IMR-90 (cell line): ENCODE results near the gene OPN5. TPM values are rescaled to one million over a fixed set of nuclear protein-coding genes. Genes with fewer than 3 reads are reported as not detected.

Experiments
- ATAC-seq: fragments of 200-7000 bp; cut with Tn5 transposase; 2 replicates; pipeline ENCODE4 v1.9.1; 2020; ENCODE audit warnings: low read depth, mild to moderate bottlenecking, moderate library complexity
- BruUV-seq: library from RNA; stranded (reverse); fragments of 400-500 nt; replicated peaks from 2 replicates; lab custom pipeline; 2021; lab: Mats Ljungman, UMichigan
- CTCF ChIA-PET: fragments of 300-600 bp; formaldehyde crosslinking; extraction: SDS; loops from one replicate; lab custom pipeline; 2021; ENCODE audit warnings: antibody characterized with exemption; lab: Yijun Ruan, JAX
- POLR2A ChIA-PET: fragments of 300-600 bp; sonication (Branson Sonifier 250); formaldehyde crosslinking; loops from one replicate; lab custom pipeline; 2022; ENCODE audit warnings: antibody characterized with exemption; ENCODE audit not compliant: unreplicated experiment; lab: Charles Lee
- DNase-seq: peaks from one replicate; pipeline ENCODE4 v3.0.0; 2013
- H2AFZ ChIP-seq: replicated peaks from 2 replicates; pipeline ENCODE3; 2013; ENCODE audit warnings: low read length, mild to moderate bottlenecking; ENCODE audit not compliant: poor library complexity
- H2AK5ac ChIP-seq: 2 replicates; pipeline ENCODE4 v1.6.1; 2013; ENCODE audit warnings: low read depth, low read length, inconsistent platforms
- H2AK9ac ChIP-seq: replicated peaks from 2 replicates; pipeline ENCODE3; 2013; ENCODE audit warnings: mild to moderate bottlenecking, low read depth, low read length, moderate library complexity; ENCODE audit not compliant: poor library complexity
- H2BK120ac ChIP-seq: 2 replicates; pipeline ENCODE4 v1.6.1; 2013; ENCODE audit warnings: low read depth, low read length, inconsistent platforms
- H2BK15ac ChIP-seq: 3 replicates; pipeline ENCODE4 v1.6.1; 2013; ENCODE audit warnings: low read depth, low read length, inconsistent platforms
- H2BK20ac ChIP-seq: 2 replicates; pipeline ENCODE4 v1.6.1; 2013; ENCODE audit warnings: low read depth, mild to moderate bottlenecking, inconsistent platforms, low read length, moderate library complexity
- H2BK5ac ChIP-seq: 2 replicates; pipeline ENCODE4 v1.6.1; 2013; ENCODE audit warnings: mild to moderate bottlenecking, low read depth, low read length, inconsistent platforms; ENCODE audit not compliant: poor library complexity, severe bottlenecking
- H3K14ac ChIP-seq: replicated peaks from 2 replicates; pipeline ENCODE4 v1.6.1; 2013; ENCODE audit warnings: low read depth, low read length, inconsistent platforms
- H3K18ac ChIP-seq: 2 replicates; pipeline ENCODE4 v1.6.1; 2013; ENCODE audit warnings: low read depth, low read length, control low read depth
- H3K23ac ChIP-seq: 2 replicates; pipeline ENCODE4 v1.6.1; 2013; ENCODE audit warnings: low read depth, low read length, inconsistent platforms
- H3K27ac ChIP-seq: 2 replicates; pipeline ENCODE4 v1.5.1; 2013; ENCODE audit warnings: mild to moderate bottlenecking, control low read depth, low read length; ENCODE audit not compliant: insufficient read depth
- H3K27me3 ChIP-seq: 2 replicates; pipeline ENCODE4 v1.6.1; 2013; ENCODE audit warnings: low read length; ENCODE audit not compliant: control insufficient read depth, insufficient read depth
- H3K36me3 ChIP-seq: 2 replicates; pipeline ENCODE4 v1.6.1; 2013; ENCODE audit warnings: low read length, mixed read lengths; ENCODE audit not compliant: control insufficient read depth, insufficient read depth
- H3K4ac ChIP-seq: 2 replicates; pipeline ENCODE4 v1.6.1; 2013; ENCODE audit warnings: low read depth, low read length, inconsistent platforms
- H3K4me1 ChIP-seq: 2 replicates; pipeline ENCODE4 v1.6.1; 2013; ENCODE audit warnings: low read length, mixed read lengths; ENCODE audit not compliant: control insufficient read depth, insufficient read depth
- H3K4me2 ChIP-seq: 2 replicates; pipeline ENCODE4 v1.6.1; 2013; ENCODE audit warnings: low read depth, mild to moderate bottlenecking, control low read depth, low read length, moderate library complexity
- H3K4me3 ChIP-seq: 2 replicates; pipeline ENCODE4 v1.5.1; 2013; ENCODE audit warnings: low read depth, mild to moderate bottlenecking, control low read depth, low read length, moderate library complexity; ENCODE audit not compliant: insufficient read depth
- H3K56ac ChIP-seq: 2 replicates; pipeline ENCODE4 v1.6.1; 2013; ENCODE audit warnings: low read length, inconsistent platforms; ENCODE audit not compliant: insufficient read depth; ENCODE audit errors: extremely low read depth
- H3K79me1 ChIP-seq, 2 experiments: 2 replicates each; pipeline ENCODE4 v1.6.1; 2013; ENCODE audit warnings: low read length in 2 of 2, inconsistent platforms in 1 of 2, low read depth in 1 of 2
- H3K9ac ChIP-seq: 2 replicates; pipeline ENCODE4 v1.6.1; 2013; ENCODE audit warnings: low read depth, low read length, control low read depth
- H3K9me1 ChIP-seq: 2 replicates; pipeline ENCODE4 v1.6.1; 2013; ENCODE audit warnings: low read length, inconsistent platforms; ENCODE audit not compliant: insufficient read depth
- H3K9me3 ChIP-seq: 2 replicates; pipeline ENCODE4 v1.6.1; 2013; ENCODE audit warnings: low read length; ENCODE audit not compliant: control insufficient read depth, insufficient read depth
- H4K20me1 ChIP-seq: 2 replicates; pipeline ENCODE4 v1.6.1; 2013; ENCODE audit warnings: low read length, inconsistent platforms; ENCODE audit not compliant: insufficient read depth
- H4K5ac ChIP-seq: 2 replicates; pipeline ENCODE4 v1.6.1; 2013; ENCODE audit warnings: mild to moderate bottlenecking, low read depth, low read length, control low read depth
- H4K8ac ChIP-seq, 2 experiments: 2 replicates each; pipeline ENCODE4 v1.6.1; 2013; ENCODE audit warnings: low read depth in 2 of 2, low read length in 2 of 2, control low read depth in 1 of 2, inconsistent platforms in 1 of 2
- H4K91ac ChIP-seq: 2 replicates; pipeline ENCODE4 v1.6.1; 2013; ENCODE audit warnings: low read depth, low read length, inconsistent platforms; ENCODE audit not compliant: insufficient read depth
- BHLHE40 ChIP-seq: fragments of 150-350 bp; IDR thresholded peaks from 2 replicates; pipeline ENCODE4 v1.6.1; 2016; ENCODE audit warnings: mild to moderate bottlenecking, low read depth, low read length
- CHD1 ChIP-seq: IDR thresholded peaks from 2 replicates; pipeline ENCODE4 v1.6.1; 2012; ENCODE audit warnings: low read depth, low read length, improper control_type of control experiment
- MAFK ChIP-seq: IDR thresholded peaks from 2 replicates; pipeline ENCODE4 v1.6.1; 2012; ENCODE audit warnings: low read depth, low read length, improper control_type of control experiment
- MXI1 ChIP-seq: IDR thresholded peaks from 2 replicates; pipeline ENCODE4 v1.6.1; 2012; ENCODE audit warnings: low read depth, mild to moderate bottlenecking, low read length, moderate library complexity, borderline replicate concordance
- WGBS, 2 experiments: methylation state at CpG; one replicate each; pipeline versions ENCODE4 v1.1.5 to v1.1.7; 2013; ENCODE audit warnings: missing lambda C conversion rate in 2 of 2; ENCODE audit not compliant: insufficient read length in 1 of 2; ENCODE audit errors: extremely low coverage in 2 of 2; 5-methylcytosine and 5-hydroxymethylcytosine counted together
- dilution Hi-C: fragments of 300-500 bp; cut with HindIII; formaldehyde crosslinking; loops from one replicate; pipeline ENCODE4 v1.14.3; 2018; ENCODE audit warnings: low sequenced_read_pairs; ENCODE audit not compliant: unreplicated experiment
- in situ Hi-C: fragments of 300-500 bp; cut with MboI; formaldehyde crosslinking; loops from 3 replicates; pipeline ENCODE4 v1.14.3; 2019; ENCODE audit warnings: low sequenced_read_pairs, inconsistent platforms, mixed read lengths
- intact Hi-C: fragments of 100-400 bp; cut with micrococcal nuclease; formaldehyde crosslinking; loops from 2 replicates; pipeline ENCODE4 v1.10.0; 2022
- polyA plus RNA-seq, 3 experiments: library from polyadenylated mRNA; depleted of rRNA; stranded (reverse); fragments of >200 nt; gene quantifications; 2 replicates each; pipeline ENCODE4 v1.2.3, GENCODE V29; 2012; ENCODE audit warnings: low replicate concordance in 1 of 3
- total RNA-seq: library from RNA; depleted of rRNA; stranded (reverse); fragments of >200 nt; gene quantifications from 2 replicates; pipeline ENCODE4 v1.2.3, GENCODE V29; 2012

The OPN5 gene
- total and polyA plus RNA-seq, 2 of the 4 experiments (the other 2 are of a cell fraction) = not detected

- POLR2A ChIA-PET = no interaction called here
- H2AK5ac ChIP-seq = no peak overlapping the region
- in situ Hi-C loops (no loop called here), intact Hi-C loops (no loop called here), dilution Hi-C loops (no loop called here)
- no peak overlapping the region for H4K8ac ChIP-seq
- no peak overlapping the region for H3K4me2 ChIP-seq
- H2BK15ac ChIP-seq = no peak overlapping the region
- no peak overlapping the region for H2AK9ac ChIP-seq
- no TSS peak for BruUV-seq
- H3K9ac ChIP-seq = no peak overlapping the region
- ATAC-seq = no peak
- no peak overlapping the region for H2AFZ ChIP-seq
- TF ChIP-seq CHD1 (no peak), MAFK (no peak), MXI1 (no peak), BHLHE40 (no peak)
- CTCF ChIA-PET = no interaction called here
- H2BK20ac ChIP-seq = no peak overlapping the region
- no peak overlapping the region for H3K56ac ChIP-seq
- H3K27me3 ChIP-seq = no peaks in the 10 kb centered on the region
- H3K36me3 ChIP-seq = no peaks in the 10 kb centered on the region
- no peak overlapping the region for H2BK120ac ChIP-seq
- WGBS, 2 experiments = no CpG with 5 or more reads among the region's 2 CpGs
- no peak overlapping the region for H3K23ac ChIP-seq
- no peaks in the 10 kb centered on the region for H3K79me1 ChIP-seq
- no peaks in the 10 kb centered on the region for H3K9me3 ChIP-seq
- H2BK5ac ChIP-seq = no peak overlapping the region
- no peaks in the 10 kb centered on the region for H3K4me1 ChIP-seq
- H3K27ac ChIP-seq = no peak overlapping the region
- no peaks in the 10 kb centered on the region for H4K20me1 ChIP-seq
- H3K4ac ChIP-seq = no peak overlapping the region
- no peak overlapping the region for H3K18ac ChIP-seq
- no peak overlapping the region for H4K5ac ChIP-seq
- no peak overlapping the region for H4K91ac ChIP-seq
- no peak for DNase-seq
- H3K9me1 ChIP-seq = no peaks in the 10 kb centered on the region
- H3K4me3 ChIP-seq = no peak overlapping the region
- H3K14ac ChIP-seq = no peak overlapping the region
Observed at GRCh38 chr6:47801984-47802383, 20.2 kb downstream of the OPN5 start.
